AG04450 (cell line): Measurements from ENCODE around the gene IL16. TPM values are rescaled to one million over a fixed set of nuclear protein-coding genes. Genes with fewer than 3 reads are reported as not detected.

Source experiments
- CTCF ChIA-PET: fragments of 300-600, 350-600 bp; formaldehyde crosslinking; extraction: SDS; loops from one replicate; lab custom pipeline; 2022; ENCODE audit warnings: antibody characterized with exemption, inconsistent platforms; lab: Charles Lee
- POLR2A ChIA-PET: fragments of 350-600 bp; formaldehyde crosslinking; extraction: SDS; loops from one replicate; lab custom pipeline; 2021; ENCODE audit warnings: antibody characterized with exemption, inconsistent platforms; lab: Yijun Ruan, JAX
- DNase-seq: peaks from one replicate; pipeline ENCODE4 v3.0.0-alpha.2; 2011; ENCODE audit warnings: low read depth, low spot score
- H3K27ac ChIP-seq: one replicate; pipeline ENCODE4 v1.5.1; 2012; ENCODE audit warnings: low read depth, low read length, control low read depth
- H3K27me3 ChIP-seq: one replicate; pipeline ENCODE4 v1.6.0; 2012; ENCODE audit warnings: low read length; ENCODE audit not compliant: control insufficient read depth, insufficient read depth
- H3K4me3 ChIP-seq: 2 replicates; pipeline ENCODE4 v1.5.1; 2011; ENCODE audit warnings: mild to moderate bottlenecking, low read depth, low read length, control low read depth
- H3K9me3 ChIP-seq: 2 replicates; pipeline ENCODE4 v1.5.1; 2012; ENCODE audit warnings: low read length; ENCODE audit not compliant: control insufficient read depth, insufficient read depth
- polyA plus RNA-seq: library from polyadenylated mRNA; depleted of rRNA; stranded (reverse); fragments of >200 nt; gene quantifications from 2 replicates; pipeline ENCODE4 v1.2.3, GENCODE V29; 2011
- TF ChIP-seq, protein P1 (sequence below): IDR thresholded peaks from 2 replicates; pipeline ENCODE4 v1.5.1; 2011; ENCODE audit warnings: low read depth, low read length, control low read depth, inconsistent platforms

IL16 gene
- polyA plus RNA-seq, 1 experiment, result 3.8 TPM

- DNase-seq, result no peak
- ChIA-PET POLR2A (no interaction called here), CTCF (interaction anchor here (0.8 to 5.5 kb wide), 2 partner anchors 60 to 69 kb away, joined by 3 to 23 read pairs; no protein-coding TSS in a partner anchor)
These were observed 138.2 kb downstream of the IL16 start for GRCh38 chr15:81334768-81335435.

GRCh38 chr15:81335631-81336030, 139.0 kb downstream of the IL16 start:
- Histone ChIP-seq H3K4me3 (no peak overlapping the region), H3K9me3 (no peaks in the 10 kb centered on the region; the same call in 1 of the 2 replicates), H3K27ac (no peak overlapping the region), H3K27me3 (no peaks in the 10 kb centered on the region)
- no peak for DNase-seq
- POLR2A ChIA-PET, result no interaction called here
- TF ChIP-seq, protein P1, sequence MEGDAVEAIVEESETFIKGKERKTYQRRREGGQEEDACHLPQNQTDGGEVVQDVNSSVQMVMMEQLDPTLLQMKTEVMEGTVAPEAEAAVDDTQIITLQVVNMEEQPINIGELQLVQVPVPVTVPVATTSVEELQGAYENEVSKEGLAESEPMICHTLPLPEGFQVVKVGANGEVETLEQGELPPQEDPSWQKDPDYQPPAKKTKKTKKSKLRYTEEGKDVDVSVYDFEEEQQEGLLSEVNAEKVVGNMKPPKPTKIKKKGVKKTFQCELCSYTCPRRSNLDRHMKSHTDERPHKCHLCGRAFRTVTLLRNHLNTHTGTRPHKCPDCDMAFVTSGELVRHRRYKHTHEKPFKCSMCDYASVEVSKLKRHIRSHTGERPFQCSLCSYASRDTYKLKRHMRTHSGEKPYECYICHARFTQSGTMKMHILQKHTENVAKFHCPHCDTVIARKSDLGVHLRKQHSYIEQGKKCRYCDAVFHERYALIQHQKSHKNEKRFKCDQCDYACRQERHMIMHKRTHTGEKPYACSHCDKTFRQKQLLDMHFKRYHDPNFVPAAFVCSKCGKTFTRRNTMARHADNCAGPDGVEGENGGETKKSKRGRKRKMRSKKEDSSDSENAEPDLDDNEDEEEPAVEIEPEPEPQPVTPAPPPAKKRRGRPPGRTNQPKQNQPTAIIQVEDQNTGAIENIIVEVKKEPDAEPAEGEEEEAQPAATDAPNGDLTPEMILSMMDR, result no peak
- CTCF ChIA-PET, result interaction anchor here (0.8 to 5.5 kb wide), 3 partner anchors 8 to 70 kb away, joined by 3 to 23 read pairs (median 9); no protein-coding TSS in a partner anchor

More at GRCh38 chr15:81334768-81335435, 138.2 kb downstream of the IL16 start:
- Histone ChIP-seq H3K27ac (no peak overlapping the region), H3K9me3 (no peaks in the 10 kb centered on the region; the same call in 1 of the 2 replicates), H3K27me3 (no peaks in the 10 kb centered on the region), H3K4me3 (no peak overlapping the region)
- TF ChIP-seq, protein P1, result no peak

DNA sequence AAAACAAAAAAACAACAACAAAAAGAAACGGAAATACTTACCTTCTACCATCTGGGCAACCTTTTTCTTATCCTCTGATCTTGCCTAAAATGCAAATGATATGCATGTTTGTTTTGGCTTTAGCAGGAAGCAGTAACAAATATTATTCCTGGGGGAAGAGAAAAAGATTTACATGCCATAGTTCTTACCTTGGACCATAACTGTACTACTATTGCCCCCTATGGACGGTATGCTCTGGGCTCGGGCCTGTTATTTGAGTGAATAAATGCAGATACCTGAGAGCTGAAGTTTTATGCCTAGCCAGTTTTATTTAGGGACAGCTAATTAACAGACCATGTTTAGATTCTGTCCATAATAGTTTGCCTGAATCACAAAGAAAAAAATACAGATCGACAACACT, 139.9 kb downstream of the IL16 start:
- H3K9me3 ChIP-seq, result no peaks in the 10 kb centered on the region; the same call in 1 of the 2 replicates
- ChIA-PET POLR2A (interaction anchor here (1.0 kb wide), 1 partner anchor 9 kb away, joined by 3 read pairs; no protein-coding TSS in a partner anchor), CTCF (interaction anchor here (0.6 to 5.5 kb wide), 9 partner anchors 9 to 73 kb away, joined by 3 to 23 read pairs (median 3); no protein-coding TSS in a partner anchor)
- no peak overlapping the region for H3K27ac ChIP-seq
- H3K4me3 ChIP-seq, result no peak overlapping the region
- TF ChIP-seq, protein P1, result peak; percentile 55
- no peak for DNase-seq
- H3K27me3 ChIP-seq, result no peaks in the 10 kb centered on the region

GRCh38 chr15:81337241-81337640, 140.6 kb downstream of the IL16 start:
- no peaks in the 10 kb centered on the region; the same call in 1 of the 2 replicates for H3K9me3 ChIP-seq
- ChIA-PET CTCF (interaction anchor here (0.6 to 5.5 kb wide), 8 partner anchors 9 to 72 kb away, joined by 3 to 23 read pairs (median 4); no protein-coding TSS in a partner anchor), POLR2A (interaction anchor here (1.0 to 1.2 kb wide), 2 partner anchors 10 to 13 kb away, joined by 3 to 4 read pairs; partner anchors contain the start of gene STARD5)
- DNase-seq, result no peak
- no peak overlapping the region for H3K27ac ChIP-seq
- no peak overlapping the region for H3K4me3 ChIP-seq
- H3K27me3 ChIP-seq, result no peaks in the 10 kb centered on the region
- TF ChIP-seq, protein P1, result no peak
